T-helper 2 cell (primary cell): ENCODE data around the gene PTPRM.
A peak's percentile ranks its signal among the peaks of the same experiment; 100 is the strongest.
"Not testable (repeated sequence)": the region's sequence is repeated elsewhere in the genome, so short reads cannot be mapped to it uniquely, and the experiment has no call there.

ENCODE experiments used
- DNase-seq, 5 experiments: peaks; one replicate each; pipeline versions ENCODE4 v3.0.0 to v3.0.0-alpha.2; 2012 to 2022

PTPRM gene

GRCh38 chr18:8413189-8413588 lies 846.1 kb downstream of the PTPRM start:
- no peak for DNase-seq

- DNase-seq: no peak
Observed at GRCh38 chr18:8413751-8414150, 846.6 kb downstream of the PTPRM start.

GRCh38 chr18:8416212-8417019 lies 849.3 kb downstream of the PTPRM start:
- DNase-seq: no peak

- no peak for DNase-seq
Observed at GRCh38 chr18:8422391-8422790, 855.3 kb downstream of the PTPRM start.

- no peak for DNase-seq
Observed at GRCh38 chr18:8423051-8423557, 856.0 kb downstream of the PTPRM start.

- no peak for DNase-seq
Observed at GRCh38 chr18:8424481-8424880, 857.4 kb downstream of the PTPRM start.

GRCh38 chr18:8424917-8425725 lies 858.0 kb downstream of the PTPRM start:
- no peak for DNase-seq

- DNase-seq: peak in 1 of 5 experiments; percentile 2
Observed at GRCh38 chr18:8426401-8426800, 859.3 kb downstream of the PTPRM start.

GRCh38 chr18:8427339-8427738 lies 860.2 kb downstream of the PTPRM start:
- no peak for DNase-seq

GRCh38 chr18:8428951-8429350 lies 861.8 kb downstream of the PTPRM start:
- no peak for DNase-seq

- DNase-seq: no peak
Observed at GRCh38 chr18:8431036-8431435, 863.9 kb downstream of the PTPRM start.

GRCh38 chr18:8433323-8433722 lies 866.2 kb downstream of the PTPRM start:
- DNase-seq: no peak

- DNase-seq: no peak
Observed at GRCh38 chr18:8433771-8434170, 866.7 kb downstream of the PTPRM start.

- no peak for DNase-seq
Observed at GRCh38 chr18:8435376-8435775, 868.3 kb downstream of the PTPRM start.

- DNase-seq: no peak
Observed at GRCh38 chr18:8439055-8439454, 871.9 kb downstream of the PTPRM start.

- DNase-seq: no peak
Observed at GRCh38 chr18:8443505-8443904, 876.4 kb downstream of the PTPRM start.

GRCh38 chr18:8446936-8447335 lies 879.8 kb downstream of the PTPRM start:
- DNase-seq: not testable (repeated sequence)

- no peak for DNase-seq
Observed at GRCh38 chr18:8448130-8448529, 881.0 kb downstream of the PTPRM start.

GRCh38 chr18:8450013-8450412 lies 882.9 kb downstream of the PTPRM start:
- no peak for DNase-seq

- DNase-seq: no peak
Observed at GRCh38 chr18:8450898-8451665, 884.0 kb downstream of the PTPRM start.

GRCh38 chr18:8453528-8453927 lies 886.4 kb downstream of the PTPRM start:
- DNase-seq: no peak

GRCh38 chr18:8454136-8454535 lies 887.0 kb downstream of the PTPRM start:
- DNase-seq: no peak
